ENCODE measurements around the gene ATP5MC3.

Gene ATP5MC3

GRCh38 chr2:175158894-175159293 is 22.6 kb downstream of the ATP5MC3 start:
- TF ChIP-seq EP300 (IDR thresholded peaks at IDR 0.05; ENCODE audit: borderline replicate concordance) (no peak), EGR1 (IDR thresholded peaks at IDR 0.05) (no peak), CREB1 (IDR thresholded peaks at IDR 0.05; ENCODE audit: low read depth) (no peak), USF1 (IDR thresholded peaks at IDR 0.05) (no peak), REST (IDR thresholded peaks at IDR 0.05; ENCODE audit: low read depth) (no peak), CEBPB (IDR thresholded peaks at IDR 0.05) (no peak), TEAD4 (IDR thresholded peaks at IDR 0.05) (no peak), ZBTB7A (IDR thresholded peaks at IDR 0.05; ENCODE audit: low read depth) (no peak), NFIC (IDR thresholded peaks at IDR 0.05) (no peak), MAX (IDR thresholded peaks at IDR 0.05) (no peak), RAD21 (IDR thresholded peaks at IDR 0.05; ENCODE audit: low read depth) (no peak), TAF1 (IDR thresholded peaks at IDR 0.05; ENCODE audit: low read depth) (no peak), FOXM1 (IDR thresholded peaks at IDR 0.05; ENCODE audit: borderline replicate concordance, low read depth) (no peak), YY1 (IDR thresholded peaks at IDR 0.05; ENCODE audit: low read depth) (no peak)

- no peak for TF ChIP-seq EP300 (IDR thresholded peaks at IDR 0.05; ENCODE audit: borderline replicate concordance)
- TF ChIP-seq ZBTB7A (IDR thresholded peaks at IDR 0.05; ENCODE audit: low read depth), result no peak
- TF ChIP-seq CEBPB (IDR thresholded peaks at IDR 0.05), result no peak
- no peak for TF ChIP-seq NFIC (IDR thresholded peaks at IDR 0.05)
- no peak for TF ChIP-seq RAD21 (IDR thresholded peaks at IDR 0.05; ENCODE audit: low read depth)
- no peak for TF ChIP-seq TEAD4 (IDR thresholded peaks at IDR 0.05)
- no peak for TF ChIP-seq FOXM1 (IDR thresholded peaks at IDR 0.05; ENCODE audit: borderline replicate concordance, low read depth)
- TF ChIP-seq EGR1 (IDR thresholded peaks at IDR 0.05), result no peak
- TF ChIP-seq MAX (IDR thresholded peaks at IDR 0.05), result no peak
- TF ChIP-seq TAF1 (IDR thresholded peaks at IDR 0.05; ENCODE audit: low read depth), result no peak
- TF ChIP-seq CREB1 (IDR thresholded peaks at IDR 0.05; ENCODE audit: low read depth), result no peak
- TF ChIP-seq USF1 (IDR thresholded peaks at IDR 0.05), result no peak
- TF ChIP-seq REST (IDR thresholded peaks at IDR 0.05; ENCODE audit: low read depth), result no peak
- TF ChIP-seq YY1 (IDR thresholded peaks at IDR 0.05; ENCODE audit: low read depth), result no peak
These were observed 25.0 kb downstream of the ATP5MC3 start for GRCh38 chr2:175156534-175156933.

GRCh38 chr2:175154661-175155082 is 26.8 kb downstream of the ATP5MC3 start:
- TF ChIP-seq FOXM1 (IDR thresholded peaks at IDR 0.05; ENCODE audit: borderline replicate concordance, low read depth), result no peak
- TF ChIP-seq ZBTB7A (IDR thresholded peaks at IDR 0.05; ENCODE audit: low read depth), result no peak
- TF ChIP-seq MAX (IDR thresholded peaks at IDR 0.05), result no peak

GRCh38 chr2:175152242-175152641 is 29.3 kb downstream of the ATP5MC3 start:
- no peak for TF ChIP-seq REST (IDR thresholded peaks at IDR 0.05; ENCODE audit: low read depth)
- TF ChIP-seq NFIC (IDR thresholded peaks at IDR 0.05), result no peak
- no peak for TF ChIP-seq CREB1 (IDR thresholded peaks at IDR 0.05; ENCODE audit: low read depth)
- no peak for TF ChIP-seq USF1 (IDR thresholded peaks at IDR 0.05)
- TF ChIP-seq TAF1 (IDR thresholded peaks at IDR 0.05; ENCODE audit: low read depth), result no peak
- TF ChIP-seq EP300 (IDR thresholded peaks at IDR 0.05; ENCODE audit: borderline replicate concordance), result no peak
- TF ChIP-seq TCF12 (IDR thresholded peaks at IDR 0.05; ENCODE audit: low read depth), result no peak
- no peak for TF ChIP-seq ZBTB7A (IDR thresholded peaks at IDR 0.05; ENCODE audit: low read depth)
- TF ChIP-seq CEBPB (IDR thresholded peaks at IDR 0.05), result no peak
